ENCODE data around the gene ST7L.
A peak's percentile ranks its signal among the peaks of the same experiment; 100 is the strongest.

The ST7L gene

GRCh38 chr1:112544011-112544688 is 74.8 kb downstream of the ST7L start:
- no peak for DNase-seq

- DNase-seq: no peak
These were observed 76.6 kb downstream of the ST7L start for GRCh38 chr1:112542206-112542973.

GRCh38 chr1:112541299-112541698 is 77.6 kb downstream of the ST7L start:
- DNase-seq: no peak

- DNase-seq: no peak
These were observed 78.6 kb downstream of the ST7L start for GRCh38 chr1:112540226-112540794.

GRCh38 chr1:112538883-112539282 is 80.1 kb downstream of the ST7L start:
- DNase-seq: no peak

GRCh38 chr1:112537456-112537855 is 81.5 kb downstream of the ST7L start:
- no peak for DNase-seq

GRCh38 chr1:112536561-112536960 is 82.4 kb downstream of the ST7L start:
- no peak for DNase-seq

GRCh38 chr1:112533029-112533428 is 85.9 kb downstream of the ST7L start:
- no peak for DNase-seq

GRCh38 chr1:112532064-112532463 is 86.9 kb downstream of the ST7L start:
- DNase-seq: no peak

GRCh38 chr1:112530832-112531231 is 88.1 kb downstream of the ST7L start:
- DNase-seq: no peak

GRCh38 chr1:112529301-112529700 is 89.6 kb downstream of the ST7L start:
- DNase-seq: no peak

GRCh38 chr1:112528076-112528475 is 90.9 kb downstream of the ST7L start:
- DNase-seq: no peak

- DNase-seq: no peak
These were observed 91.5 kb downstream of the ST7L start for GRCh38 chr1:112527266-112528010.

GRCh38 chr1:112524986-112525385 is 94.0 kb downstream of the ST7L start:
- no peak for DNase-seq

- no peak for DNase-seq
These were observed 94.7 kb downstream of the ST7L start for GRCh38 chr1:112524251-112524650.

GRCh38 chr1:112522621-112523020 is 96.3 kb downstream of the ST7L start:
- no peak for DNase-seq

GRCh38 chr1:112520166-112520565 is 98.8 kb downstream of the ST7L start:
- no peak for DNase-seq

GRCh38 chr1:112518186-112518585 is 100.8 kb downstream of the ST7L start:
- DNase-seq: no peak

GRCh38 chr1:112517646-112518045 is 101.3 kb downstream of the ST7L start:
- DNase-seq: no peak

GRCh38 chr1:112517231-112517630 is 101.7 kb downstream of the ST7L start:
- peak in 1 of 2 experiments; percentile 11 for DNase-seq

- no peak for DNase-seq
These were observed 102.8 kb downstream of the ST7L start for GRCh38 chr1:112516141-112516540.

- DNase-seq: no peak
These were observed 103.5 kb downstream of the ST7L start for GRCh38 chr1:112515311-112516009.

GRCh38 chr1:112514901-112515300 is 104.0 kb downstream of the ST7L start:
- no peak for DNase-seq

Data from NCI-H187 (cell line).